Measurements from ENCODE around the gene FGD6.

- TF ChIP-seq TAF1 (IDR thresholded peaks at IDR 0.05; ENCODE audit: borderline replicate concordance, low read depth, low read length) (no peak), POLR2A (IDR thresholded peaks at IDR 0.05; ENCODE audit: low read depth, low read length) (no peak)
These were observed 48.5 kb upstream of the FGD6 start for GRCh38 chr12:95265765-95266164.
